Keratinocyte (primary cell): ENCODE results near the gene MRPL3. TPM values are rescaled to one million over a fixed set of nuclear protein-coding genes. Genes with fewer than 3 reads are reported as not detected.

Experiments
- DNase-seq: peaks from one replicate; pipeline ENCODE4 v3.0.0-alpha.2; 2011; ENCODE audit warnings: low read depth, missing footprints, low spot score
- FAIRE-seq: peaks from 2 replicates; lab custom pipeline; 2011; peaks lifted over from hg19 to GRCh38; lab: Jason Lieb, UNC
- H2AFZ ChIP-seq: 2 replicates; pipeline ENCODE4 v1.6.0; 2012; ENCODE audit warnings: low read length, control low read depth, inconsistent platforms; ENCODE audit not compliant: control insufficient read depth
- H3K27ac ChIP-seq: 2 replicates; pipeline ENCODE4 v1.5.1; 2011; ENCODE audit warnings: low read length; ENCODE audit not compliant: control insufficient read depth, insufficient read depth
- H3K27me3 ChIP-seq: 3 replicates; pipeline ENCODE4 v1.6.0; 2011; ENCODE audit warnings: low read length; ENCODE audit not compliant: control insufficient read depth, insufficient read depth; ENCODE audit errors: extremely low read depth
- H3K36me3 ChIP-seq, 2 experiments: 2 replicates in 1 of 2; 3 replicates in 1 of 2; pipeline ENCODE4 v1.5.1; 2011; ENCODE audit warnings: low read length in 2 of 2, mild to moderate bottlenecking in 1 of 2; ENCODE audit not compliant: control insufficient read depth in 2 of 2, insufficient read depth in 2 of 2; ENCODE audit errors: extremely low read depth in 1 of 2
- H3K4me1 ChIP-seq: 3 replicates; pipeline ENCODE4 v1.5.1; 2011; ENCODE audit warnings: low read length; ENCODE audit not compliant: control insufficient read depth, insufficient read depth; ENCODE audit errors: extremely low read depth
- H3K4me2 ChIP-seq: 3 replicates; pipeline ENCODE4 v1.6.0; 2011; ENCODE audit warnings: low read depth, low read length; ENCODE audit not compliant: control insufficient read depth, insufficient read depth; ENCODE audit errors: extremely low read depth
- H3K4me3 ChIP-seq, 3 experiments: fragments of 200-600 bp in 1 of 3; sonication (generic) in 1 of 3; 2 replicates in 2 of 3; 3 replicates in 1 of 3; pipeline ENCODE4 v1.5.1; 2011 to 2016; ENCODE audit warnings: low read length in 3 of 3, mild to moderate bottlenecking in 3 of 3, control low read depth in 2 of 3, inconsistent platforms in 1 of 3, low read depth in 1 of 3, mixed read lengths in 1 of 3, mixed run types in 1 of 3, moderate library complexity in 1 of 3; ENCODE audit not compliant: control insufficient read depth in 2 of 3, insufficient read depth in 2 of 3; ENCODE audit errors: extremely low read depth in 1 of 3
- H3K79me2 ChIP-seq: 2 replicates; pipeline ENCODE4 v1.6.0; 2012; ENCODE audit warnings: low read length; ENCODE audit not compliant: control insufficient read depth, insufficient read depth
- H3K9ac ChIP-seq: 3 replicates; pipeline ENCODE4 v1.6.0; 2011; ENCODE audit warnings: low read length; ENCODE audit not compliant: control insufficient read depth, insufficient read depth; ENCODE audit errors: extremely low read depth
- H3K9me1 ChIP-seq: 3 replicates; pipeline ENCODE4 v1.6.0; 2011; ENCODE audit warnings: low read length; ENCODE audit not compliant: control insufficient read depth, insufficient read depth; ENCODE audit errors: extremely low read depth
- H3K9me3 ChIP-seq: 2 replicates; pipeline ENCODE4 v1.5.1; 2012; ENCODE audit warnings: low read depth, low read length; ENCODE audit not compliant: control insufficient read depth
- H4K20me1 ChIP-seq: 3 replicates; pipeline ENCODE4 v1.6.0; 2011; ENCODE audit warnings: low read length; ENCODE audit not compliant: control insufficient read depth, insufficient read depth; ENCODE audit errors: extremely low read depth
- CTCF ChIP-seq, 3 experiments: IDR thresholded peaks in 1 of 3; conservative IDR thresholded peaks in 1 of 3; optimal IDR thresholded peaks in 1 of 3; 2 replicates in 2 of 3; 3 replicates in 1 of 3; pipeline versions ENCODE3 to v1.5.1; 2011; ENCODE audit warnings: low read length in 3 of 3, mild to moderate bottlenecking in 3 of 3, moderate library complexity in 2 of 3, control low read depth in 1 of 3, inconsistent platforms in 1 of 3; ENCODE audit not compliant: insufficient read depth in 2 of 3; ENCODE audit errors: extremely low read depth in 1 of 3
- EZH2 ChIP-seq: IDR thresholded peaks from one replicate; pipeline ENCODE4 v1.6.1; 2012; ENCODE audit warnings: inconsistent platforms, mild to moderate bottlenecking, low read length, moderate library complexity
- dilution Hi-C: fragments of 300-500 bp; cut with MboI; formaldehyde crosslinking; loops from one replicate; pipeline ENCODE4 v1.7.0; 2020; ENCODE audit warnings: low sequenced_read_pairs; ENCODE audit not compliant: extremely low pct_ligation_motif_present
- polyA plus RNA-seq, 5 experiments: library from polyadenylated mRNA; depleted of rRNA in 3 of 5; stranded (reverse) in 3 of 5; stranded (forward) in 1 of 5; unstranded in 1 of 5; fragments of >200 nt; gene quantifications; 1 replicate in 1 of 5; 2 replicates in 3 of 5; 3 replicates in 1 of 5; pipeline versions ENCODE4 v1.2.1 to v1.2.3, GENCODE V29; 2011 to 2012; ENCODE audit warnings: missing spikeins in 2 of 5, low read depth in 1 of 5, low replicate concordance in 1 of 5
- small RNA-seq, 3 experiments: library from RNA; depleted of rRNA; stranded (forward); fragments of <200 nt; gene quantifications; one replicate each; pipeline ENCODE3, GENCODE V24; 2012; ENCODE audit warnings: low read depth in 3 of 3, low replicate concordance in 1 of 3; ENCODE audit not compliant: insufficient read length in 3 of 3

MRPL3 gene
- polyA plus RNA-seq, 1 donor (not counting 4 experiments of a cell fraction or from before 2014, with no cell fraction given), result 228 TPM

- no peak for DNase-seq
- Histone ChIP-seq H3K36me3 (no peaks in the 10 kb centered on the region), H3K9me3 (no peaks in the 10 kb centered on the region), H3K4me3 (no peak overlapping the region), H3K4me1 (no peaks in the 10 kb centered on the region), H3K79me2 (no peaks in the 10 kb centered on the region), H2AFZ (no peak overlapping the region), H4K20me1 (no peaks in the 10 kb centered on the region), H3K27ac (no peak overlapping the region), H3K9ac (no peak overlapping the region), H3K4me2 (no peak overlapping the region), H3K9me1 (no peaks in the 10 kb centered on the region), H3K27me3 (peaks cover 6% of the 10 kb centered on the region)
- FAIRE-seq, result no peak
- TF ChIP-seq CTCF (optimal IDR thresholded peaks at IDR 0.05 in 1 of 3, IDR thresholded peaks at IDR 0.05 in 1 of 3, conservative IDR thresholded peaks at IDR 0.05 in 1 of 3; ENCODE audit: extremely low read depth in 1 of 3, insufficient read depth in 2 of 3, low read length in 3 of 3) (no peak), EZH2 (no peak)
- dilution Hi-C loops, result no loop called here
Measured at GRCh38 chr3:131421301-131421700, 81.5 kb downstream of the MRPL3 start.

- no peak for DNase-seq
- Histone ChIP-seq H3K36me3 (no peaks in the 10 kb centered on the region), H3K27ac (no peak overlapping the region), H3K27me3 (peaks cover 3% of the 10 kb centered on the region), H3K9me3 (no peaks in the 10 kb centered on the region), H3K4me1 (no peaks in the 10 kb centered on the region), H3K9me1 (no peaks in the 10 kb centered on the region), H3K4me2 (no peak overlapping the region), H2AFZ (no peak overlapping the region), H4K20me1 (no peaks in the 10 kb centered on the region), H3K9ac (no peak overlapping the region), H3K4me3 (no peak overlapping the region), H3K79me2 (no peaks in the 10 kb centered on the region)
- dilution Hi-C loops, result no loop called here
- TF ChIP-seq EZH2 (no peak), CTCF (optimal IDR thresholded peaks at IDR 0.05 in 1 of 3, IDR thresholded peaks at IDR 0.05 in 1 of 3, conservative IDR thresholded peaks at IDR 0.05 in 1 of 3; ENCODE audit: extremely low read depth in 1 of 3, insufficient read depth in 2 of 3, low read length in 3 of 3) (no peak)
- no peak for FAIRE-seq
Measured at GRCh38 chr3:131417751-131418150, 85.0 kb downstream of the MRPL3 start.

Small RNAs within 50 kb of the gene (small RNA-seq; reads per million reads assigned to genes)
- gene AC107027.2 (0 reads per million in 3 experiments), gene SNORA58 (6.0 to 86.9 (median 23.5) reads per million in 3 experiments)

Other genes with a start within 250 kb of the MRPL3 start
- gene NUDT16, start 121.2 kb downstream of the MRPL3 start, polyA plus RNA-seq, result 3.6 to 6.9 TPM (median 6.4 TPM) in 3 replicates